ENCODE measurements around the gene VTI1B.
"Not testable (repeated sequence)": the region's sequence is repeated elsewhere in the genome, so short reads cannot be mapped to it uniquely, and the experiment has no call there.

VTI1B gene

GRCh38 chr14:67627519-67627918 is 46.9 kb downstream of the VTI1B start:
- no peak for DNase-seq (ENCODE audit: low read depth)

GRCh38 chr14:67626131-67626530 is 48.3 kb downstream of the VTI1B start:
- not testable (repeated sequence) for DNase-seq (ENCODE audit: low read depth)

GRCh38 chr14:67623114-67623513 is 51.3 kb downstream of the VTI1B start:
- DNase-seq (ENCODE audit: low read depth) = peak; percentile 37

- peak; percentile 27 for DNase-seq (ENCODE audit: low read depth)
Measured at GRCh38 chr14:67622675-67623074, 51.8 kb downstream of the VTI1B start.

- no peak for DNase-seq (ENCODE audit: low read depth)
Measured at GRCh38 chr14:67620217-67620785, 54.1 kb downstream of the VTI1B start.

- DNase-seq (ENCODE audit: low read depth) = peak; percentile 77
Measured at GRCh38 chr14:67619446-67620216, 54.8 kb downstream of the VTI1B start, which contains the start of gene ARG2. Gene ARG2, plus strand, starts transcription at chr14:67619920. Its CDS starts 58 bp downstream, at chr14:67619978.

GRCh38 chr14:67618617-67619063 is 55.8 kb downstream of the VTI1B start:
- DNase-seq (ENCODE audit: low read depth) = peak; percentile 73

GRCh38 chr14:67610491-67610890 is 63.9 kb downstream of the VTI1B start:
- DNase-seq (ENCODE audit: low read depth) = no peak

GRCh38 chr14:67609642-67610310 is 64.7 kb downstream of the VTI1B start:
- DNase-seq (ENCODE audit: low read depth) = no peak

GRCh38 chr14:67607646-67608045 is 66.8 kb downstream of the VTI1B start:
- no peak for DNase-seq (ENCODE audit: low read depth)

GRCh38 chr14:67602995-67603545 is 71.4 kb downstream of the VTI1B start:
- no peak for DNase-seq (ENCODE audit: low read depth)

GRCh38 chr14:67602076-67602475 is 72.4 kb downstream of the VTI1B start:
- no peak for DNase-seq (ENCODE audit: low read depth)

- DNase-seq (ENCODE audit: low read depth) = not testable (repeated sequence)
Measured at GRCh38 chr14:67600562-67600974, 73.9 kb downstream of the VTI1B start.

- peak; percentile 79 for DNase-seq (ENCODE audit: low read depth)
Measured at GRCh38 chr14:67599698-67600561, 74.5 kb downstream of the VTI1B start, which contains the start of gene PIGH. Gene PIGH, minus strand, starts transcription at chr14:67600268. Its CDS starts 65 bp downstream, at chr14:67600203.
